Adrenal gland (tissue), 5 donors: ENCODE data around the gene MKLN1.
A peak's percentile ranks its signal among the peaks of the same experiment; 100 is the strongest.

Experiments
- CTCF ChIP-seq, 6 experiments: fragments of 450-650 bp in 4 of 6; fragments of 200-600 bp in 2 of 6; sonication (generic) in 1 of 6; IDR thresholded peaks; 1 replicate in 5 of 6; 2 replicates in 1 of 6; pipeline versions ENCODE4 v1.5.1 to v1.8.0; 2016 to 2021; ENCODE audit warnings: antibody characterized with exemption in 6 of 6, mild to moderate bottlenecking in 2 of 6, moderate library complexity in 1 of 6
- POLR2A ChIP-seq, 2 donors: fragments of 450-650 bp; IDR thresholded peaks; one replicate each; pipeline ENCODE4 v1.6.1; 2017; ENCODE audit warnings: antibody characterized with exemption in 2 of 2, mild to moderate bottlenecking in 2 of 2, moderate library complexity in 1 of 2
- donor health status: DM: no; HTN: no; CAD: no.

DNA sequence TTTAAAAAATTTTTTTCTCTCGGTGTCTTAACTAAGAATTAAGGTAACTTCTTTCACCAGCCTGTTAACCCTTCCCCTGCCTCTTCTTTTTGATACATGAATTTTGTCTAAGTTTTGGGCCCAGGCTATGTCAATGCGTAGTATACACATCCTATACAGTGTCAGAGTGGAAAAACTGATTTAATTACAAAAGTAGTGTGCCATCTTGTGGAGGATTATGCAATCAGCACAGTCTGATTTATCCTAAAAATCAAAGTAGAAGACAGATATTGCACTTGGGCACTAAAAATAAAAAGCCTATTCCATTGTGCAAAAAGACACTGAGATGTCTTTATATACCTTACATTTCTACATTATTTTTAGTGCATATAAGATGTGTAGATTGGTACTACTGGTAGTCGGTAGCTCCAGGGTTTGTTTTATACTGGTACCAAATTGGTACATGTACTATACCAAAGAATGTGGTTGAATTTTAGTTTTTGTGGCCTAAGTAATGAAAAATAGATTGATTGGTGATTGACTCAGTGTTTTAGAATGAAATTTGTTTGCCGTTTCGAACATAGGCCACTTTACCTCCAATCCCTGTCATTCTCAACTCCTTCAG, 96.6 kb downstream of the MKLN1 start:
- TF ChIP-seq CTCF (IDR thresholded peaks at IDR 0.05) (peak; percentile 36 to 69 (median 62)), POLR2A (IDR thresholded peaks at IDR 0.05) (no peak)
